ENCODE results near the gene ANKMY1.
"Not testable (repeated sequence)": the region's sequence is repeated elsewhere in the genome, so short reads cannot be mapped to it uniquely, and the experiment has no call there.

ANKMY1 gene

GRCh38 chr2:240502430-240503121, 55.2 kb downstream of the ANKMY1 start:
- Histone ChIP-seq H3K4me3 (ENCODE audit: low read depth in 1 of 2, low read length in 2 of 2) (no peak overlapping the region), H3K9ac (ENCODE audit: low read depth in 1 of 2, low read length in 2 of 2) (no peak overlapping the region), H3K36me3 (ENCODE audit: control insufficient read depth in 1 of 2, insufficient read depth in 2 of 2, low read length in 2 of 2) (peaks cover 5 to 26% of the 10 kb centered on the region in 2 donors), H3K4me1 (ENCODE audit: control insufficient read depth in 1 of 2, insufficient read depth in 2 of 2, low read length in 2 of 2) (no peaks in the 10 kb centered on the region), H3K9me3 (ENCODE audit: control insufficient read depth in 1 of 2, low read length in 2 of 2) (no peaks in the 10 kb centered on the region), H3K27ac (ENCODE audit: low read depth, low read length) (no peak overlapping the region), H3K27me3 (ENCODE audit: control insufficient read depth in 1 of 2, insufficient read depth in 2 of 2, low read length in 2 of 2) (no peaks in the 10 kb centered on the region)

GRCh38 chr2:240502059-240502429, 55.7 kb downstream of the ANKMY1 start:
- Histone ChIP-seq H3K4me1 (ENCODE audit: control insufficient read depth in 1 of 2, insufficient read depth in 2 of 2, low read length in 2 of 2) (no peaks in the 10 kb centered on the region), H3K27ac (ENCODE audit: low read depth, low read length) (no peak overlapping the region), H3K4me3 (ENCODE audit: low read depth in 1 of 2, low read length in 2 of 2) (no peak overlapping the region), H3K9ac (ENCODE audit: low read depth in 1 of 2, low read length in 2 of 2) (no peak overlapping the region), H3K27me3 (ENCODE audit: control insufficient read depth in 1 of 2, insufficient read depth in 2 of 2, low read length in 2 of 2) (no peaks in the 10 kb centered on the region), H3K9me3 (ENCODE audit: control insufficient read depth in 1 of 2, low read length in 2 of 2) (no peaks in the 10 kb centered on the region), H3K36me3 (ENCODE audit: control insufficient read depth in 1 of 2, insufficient read depth in 2 of 2, low read length in 2 of 2) (peaks cover 5 to 29% of the 10 kb centered on the region in 2 donors)

- H3K27ac ChIP-seq (ENCODE audit: low read depth, low read length) = no peak overlapping the region
- no peaks in the 10 kb centered on the region for H3K9me3 ChIP-seq (ENCODE audit: control insufficient read depth in 1 of 2, low read length in 2 of 2)
- peaks cover 6 to 34% of the 10 kb centered on the region in 2 donors for H3K36me3 ChIP-seq (ENCODE audit: control insufficient read depth in 1 of 2, insufficient read depth in 2 of 2, low read length in 2 of 2)
- no peaks in the 10 kb centered on the region for H3K4me1 ChIP-seq (ENCODE audit: control insufficient read depth in 1 of 2, insufficient read depth in 2 of 2, low read length in 2 of 2)
- H3K9ac ChIP-seq (ENCODE audit: low read depth in 1 of 2, low read length in 2 of 2) = no peak overlapping the region
- no peaks in the 10 kb centered on the region for H3K27me3 ChIP-seq (ENCODE audit: control insufficient read depth in 1 of 2, insufficient read depth in 2 of 2, low read length in 2 of 2)
- no peak overlapping the region for H3K4me3 ChIP-seq (ENCODE audit: low read depth in 1 of 2, low read length in 2 of 2)
Observed at GRCh38 chr2:240501531-240501991, 56.2 kb downstream of the ANKMY1 start.

- H3K4me3 ChIP-seq (ENCODE audit: low read depth in 1 of 2, low read length in 2 of 2) = no peak overlapping the region
- no peak overlapping the region for H3K9ac ChIP-seq (ENCODE audit: low read depth in 1 of 2, low read length in 2 of 2)
- no peaks in the 10 kb centered on the region for H3K27me3 ChIP-seq (ENCODE audit: control insufficient read depth in 1 of 2, insufficient read depth in 2 of 2, low read length in 2 of 2)
- H3K36me3 ChIP-seq (ENCODE audit: control insufficient read depth in 1 of 2, insufficient read depth in 2 of 2, low read length in 2 of 2) = peaks cover 9 to 36% of the 10 kb centered on the region in 2 donors
- no peaks in the 10 kb centered on the region for H3K9me3 ChIP-seq (ENCODE audit: control insufficient read depth in 1 of 2, low read length in 2 of 2)
- no peak overlapping the region for H3K27ac ChIP-seq (ENCODE audit: low read depth, low read length)
- H3K4me1 ChIP-seq (ENCODE audit: control insufficient read depth in 1 of 2, insufficient read depth in 2 of 2, low read length in 2 of 2) = no peaks in the 10 kb centered on the region
Observed at GRCh38 chr2:240500561-240501423, 57.0 kb downstream of the ANKMY1 start.

GRCh38 chr2:240499309-240500301, 58.2 kb downstream of the ANKMY1 start:
- H3K27me3 ChIP-seq (ENCODE audit: control insufficient read depth in 1 of 2, insufficient read depth in 2 of 2, low read length in 2 of 2) = no peaks in the 10 kb centered on the region
- no peak overlapping the region for H3K9ac ChIP-seq (ENCODE audit: low read depth in 1 of 2, low read length in 2 of 2)
- H3K4me3 ChIP-seq (ENCODE audit: low read depth in 1 of 2, low read length in 2 of 2) = no peak overlapping the region
- no peaks in the 10 kb centered on the region for H3K4me1 ChIP-seq (ENCODE audit: control insufficient read depth in 1 of 2, insufficient read depth in 2 of 2, low read length in 2 of 2)
- peaks cover 9 to 39% of the 10 kb centered on the region in 2 donors for H3K36me3 ChIP-seq (ENCODE audit: control insufficient read depth in 1 of 2, insufficient read depth in 2 of 2, low read length in 2 of 2)
- no peaks in the 10 kb centered on the region for H3K9me3 ChIP-seq (ENCODE audit: control insufficient read depth in 1 of 2, low read length in 2 of 2)
- H3K27ac ChIP-seq (ENCODE audit: low read depth, low read length) = no peak overlapping the region

- H3K4me3 ChIP-seq (ENCODE audit: low read depth in 1 of 2, low read length in 2 of 2) = no peak overlapping the region
- H3K4me1 ChIP-seq (ENCODE audit: control insufficient read depth in 1 of 2, insufficient read depth in 2 of 2, low read length in 2 of 2) = no peaks in the 10 kb centered on the region
- H3K27ac ChIP-seq (ENCODE audit: low read depth, low read length) = no peak overlapping the region
- H3K27me3 ChIP-seq (ENCODE audit: control insufficient read depth in 1 of 2, insufficient read depth in 2 of 2, low read length in 2 of 2) = no peaks in the 10 kb centered on the region
- H3K9me3 ChIP-seq (ENCODE audit: control insufficient read depth in 1 of 2, low read length in 2 of 2) = peaks cover 0 to 4% of the 10 kb centered on the region in 2 donors
- H3K9ac ChIP-seq (ENCODE audit: low read depth in 1 of 2, low read length in 2 of 2) = no peak overlapping the region
- H3K36me3 ChIP-seq (ENCODE audit: control insufficient read depth in 1 of 2, insufficient read depth in 2 of 2, low read length in 2 of 2) = peaks cover 9 to 41% of the 10 kb centered on the region in 2 donors
Observed at GRCh38 chr2:240498958-240499260, 58.9 kb downstream of the ANKMY1 start.

GRCh38 chr2:240498171-240498957, 59.4 kb downstream of the ANKMY1 start:
- H3K36me3 ChIP-seq (ENCODE audit: control insufficient read depth in 1 of 2, insufficient read depth in 2 of 2, low read length in 2 of 2) = peaks cover 9 to 37% of the 10 kb centered on the region in 2 donors
- peaks cover 0 to 7% of the 10 kb centered on the region in 2 donors for H3K9me3 ChIP-seq (ENCODE audit: control insufficient read depth in 1 of 2, low read length in 2 of 2)
- H3K4me3 ChIP-seq (ENCODE audit: low read depth in 1 of 2, low read length in 2 of 2) = no peak overlapping the region
- H3K27ac ChIP-seq (ENCODE audit: low read depth, low read length) = no peak overlapping the region
- H3K9ac ChIP-seq (ENCODE audit: low read depth in 1 of 2, low read length in 2 of 2) = no peak overlapping the region
- H3K4me1 ChIP-seq (ENCODE audit: control insufficient read depth in 1 of 2, insufficient read depth in 2 of 2, low read length in 2 of 2) = no peaks in the 10 kb centered on the region
- H3K27me3 ChIP-seq (ENCODE audit: control insufficient read depth in 1 of 2, insufficient read depth in 2 of 2, low read length in 2 of 2) = no peaks in the 10 kb centered on the region

GRCh38 chr2:240497082-240497481, 60.7 kb downstream of the ANKMY1 start:
- H3K27ac ChIP-seq (ENCODE audit: low read depth, low read length); H3K9ac ChIP-seq (ENCODE audit: low read depth in 1 of 2, low read length in 2 of 2); H3K4me1 ChIP-seq (ENCODE audit: control insufficient read depth in 1 of 2, insufficient read depth in 2 of 2, low read length in 2 of 2); H3K9me3 ChIP-seq (ENCODE audit: control insufficient read depth in 1 of 2, low read length in 2 of 2); H3K27me3 ChIP-seq (ENCODE audit: control insufficient read depth in 1 of 2, insufficient read depth in 2 of 2, low read length in 2 of 2); H3K4me3 ChIP-seq (ENCODE audit: low read depth in 1 of 2, low read length in 2 of 2): not testable (repeated sequence)
- H3K36me3 ChIP-seq (ENCODE audit: control insufficient read depth in 1 of 2, insufficient read depth in 2 of 2, low read length in 2 of 2) = peaks cover 9 to 37% of the 10 kb centered on the region in 2 donors

- peaks cover 19 to 22% of the 10 kb centered on the region in 2 donors for H3K9me3 ChIP-seq (ENCODE audit: control insufficient read depth in 1 of 2, low read length in 2 of 2)
- H3K4me3 ChIP-seq (ENCODE audit: low read depth in 1 of 2, low read length in 2 of 2); H3K4me1 ChIP-seq (ENCODE audit: control insufficient read depth in 1 of 2, insufficient read depth in 2 of 2, low read length in 2 of 2); H3K9ac ChIP-seq (ENCODE audit: low read depth in 1 of 2, low read length in 2 of 2); H3K27ac ChIP-seq (ENCODE audit: low read depth, low read length); H3K27me3 ChIP-seq (ENCODE audit: control insufficient read depth in 1 of 2, insufficient read depth in 2 of 2, low read length in 2 of 2): not testable (repeated sequence)
- peaks cover 6 to 32% of the 10 kb centered on the region in 2 donors for H3K36me3 ChIP-seq (ENCODE audit: control insufficient read depth in 1 of 2, insufficient read depth in 2 of 2, low read length in 2 of 2)
Observed at GRCh38 chr2:240494942-240495341, 62.8 kb downstream of the ANKMY1 start.

Data from duodenal mucosa (tissue), 2 donors.